ENCODE measurements around the gene KIAA1958.

DNA sequence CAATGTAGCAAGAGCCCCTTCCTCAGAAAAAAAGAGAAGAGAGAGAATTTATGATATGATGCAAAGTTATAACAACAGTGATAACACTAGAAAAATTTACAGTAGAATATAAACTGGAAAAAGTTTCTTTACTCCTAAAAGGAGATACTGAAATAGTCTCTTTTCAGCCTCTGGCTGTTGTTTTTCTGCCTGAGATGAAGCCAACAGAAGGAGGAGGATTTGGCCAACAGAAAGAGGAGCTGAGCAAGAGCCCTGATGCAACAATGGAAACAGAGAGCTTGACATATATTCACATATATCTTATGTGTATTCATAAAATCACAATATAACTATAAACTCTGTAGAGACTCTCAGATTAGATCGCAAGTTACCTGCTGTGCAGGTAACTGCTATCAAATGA lies 122.2 kb downstream of the KIAA1958 start:
- no peak for TF ChIP-seq MXI1 (IDR thresholded peaks at IDR 0.05; ENCODE audit: borderline replicate concordance, low read depth, low read length)
- TF ChIP-seq, protein P1, sequence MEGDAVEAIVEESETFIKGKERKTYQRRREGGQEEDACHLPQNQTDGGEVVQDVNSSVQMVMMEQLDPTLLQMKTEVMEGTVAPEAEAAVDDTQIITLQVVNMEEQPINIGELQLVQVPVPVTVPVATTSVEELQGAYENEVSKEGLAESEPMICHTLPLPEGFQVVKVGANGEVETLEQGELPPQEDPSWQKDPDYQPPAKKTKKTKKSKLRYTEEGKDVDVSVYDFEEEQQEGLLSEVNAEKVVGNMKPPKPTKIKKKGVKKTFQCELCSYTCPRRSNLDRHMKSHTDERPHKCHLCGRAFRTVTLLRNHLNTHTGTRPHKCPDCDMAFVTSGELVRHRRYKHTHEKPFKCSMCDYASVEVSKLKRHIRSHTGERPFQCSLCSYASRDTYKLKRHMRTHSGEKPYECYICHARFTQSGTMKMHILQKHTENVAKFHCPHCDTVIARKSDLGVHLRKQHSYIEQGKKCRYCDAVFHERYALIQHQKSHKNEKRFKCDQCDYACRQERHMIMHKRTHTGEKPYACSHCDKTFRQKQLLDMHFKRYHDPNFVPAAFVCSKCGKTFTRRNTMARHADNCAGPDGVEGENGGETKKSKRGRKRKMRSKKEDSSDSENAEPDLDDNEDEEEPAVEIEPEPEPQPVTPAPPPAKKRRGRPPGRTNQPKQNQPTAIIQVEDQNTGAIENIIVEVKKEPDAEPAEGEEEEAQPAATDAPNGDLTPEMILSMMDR (conservative IDR thresholded peaks at IDR 0.05; ENCODE audit: low read depth, low read length) = no peak
- TF ChIP-seq CHD1 (IDR thresholded peaks at IDR 0.05; ENCODE audit: low read depth, low read length) = no peak
- no peak for TF ChIP-seq MAZ (IDR thresholded peaks at IDR 0.05; ENCODE audit: borderline replicate concordance, low read depth, low read length)
- no peak for TF ChIP-seq RFX5 (IDR thresholded peaks at IDR 0.05; ENCODE audit: low read depth, low read length)
- no peak for TF ChIP-seq POLR2A (IDR thresholded peaks at IDR 0.05; ENCODE audit: low read depth, low read length)
- TF ChIP-seq CEBPB (IDR thresholded peaks at IDR 0.05; ENCODE audit: low read depth, low read length) = no peak
- TF ChIP-seq RAD21 (IDR thresholded peaks at IDR 0.05; ENCODE audit: low read length) = no peak
- no peak for TF ChIP-seq SMC3 (IDR thresholded peaks at IDR 0.05; ENCODE audit: low read depth, low read length)
- no peak for TF ChIP-seq BHLHE40 (IDR thresholded peaks at IDR 0.05; ENCODE audit: low read depth, low read length)
- no peak for TF ChIP-seq ELK1 (IDR thresholded peaks at IDR 0.05; ENCODE audit: borderline replicate concordance, low read depth, low read length)
- no peak for TF ChIP-seq NFE2L2 (IDR thresholded peaks at IDR 0.05; ENCODE audit: low read depth, low read length)
- no peak for TF ChIP-seq FOS (IDR thresholded peaks at IDR 0.05; ENCODE audit: low read depth, low read length)
